ENCODE data around the gene COL1A1.

The COL1A1 gene

DNA sequence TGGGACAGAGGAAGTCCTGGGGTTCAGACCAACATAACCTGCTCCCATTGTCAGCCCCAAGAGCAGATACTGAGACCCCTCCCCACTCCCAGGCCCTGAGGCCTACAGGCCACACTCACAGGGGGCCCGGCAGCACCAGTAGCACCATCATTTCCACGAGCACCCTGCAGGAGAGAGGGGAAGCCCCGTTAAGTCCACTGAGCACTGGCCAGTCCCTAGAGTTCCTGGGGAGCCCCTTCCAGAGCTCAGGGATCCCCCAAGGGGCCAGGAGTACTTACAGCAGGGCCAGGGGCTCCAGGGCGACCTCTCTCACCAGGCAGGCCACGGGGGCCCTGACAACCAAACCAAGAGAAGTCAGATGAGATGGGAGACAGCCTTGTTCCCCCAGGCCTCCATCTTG, 5.4 kb downstream of the COL1A1 start:
- TF ChIP-seq RARB (CRISPR knock-in tag; IDR thresholded peaks at IDR 0.05), result no peak
- TF ChIP-seq TOX (CRISPR knock-in tag; IDR thresholded peaks at IDR 0.05; ENCODE audit: borderline replicate concordance), result no peak
- no peak for TF ChIP-seq SNAI2 (CRISPR knock-in tag; IDR thresholded peaks at IDR 0.05)
- no peak for TF ChIP-seq ARNTL (CRISPR knock-in tag; IDR thresholded peaks at IDR 0.05; ENCODE audit: borderline replicate concordance, low read depth)
- no peak for TF ChIP-seq CSDC2 (CRISPR knock-in tag; IDR thresholded peaks at IDR 0.05)
- TF ChIP-seq OSR1 (CRISPR knock-in tag; IDR thresholded peaks at IDR 0.05), result no peak
- no peak for TF ChIP-seq ZNF565 (CRISPR knock-in tag; conservative IDR thresholded peaks at IDR 0.05; ENCODE audit: low read depth)
- TF ChIP-seq, protein P1, sequence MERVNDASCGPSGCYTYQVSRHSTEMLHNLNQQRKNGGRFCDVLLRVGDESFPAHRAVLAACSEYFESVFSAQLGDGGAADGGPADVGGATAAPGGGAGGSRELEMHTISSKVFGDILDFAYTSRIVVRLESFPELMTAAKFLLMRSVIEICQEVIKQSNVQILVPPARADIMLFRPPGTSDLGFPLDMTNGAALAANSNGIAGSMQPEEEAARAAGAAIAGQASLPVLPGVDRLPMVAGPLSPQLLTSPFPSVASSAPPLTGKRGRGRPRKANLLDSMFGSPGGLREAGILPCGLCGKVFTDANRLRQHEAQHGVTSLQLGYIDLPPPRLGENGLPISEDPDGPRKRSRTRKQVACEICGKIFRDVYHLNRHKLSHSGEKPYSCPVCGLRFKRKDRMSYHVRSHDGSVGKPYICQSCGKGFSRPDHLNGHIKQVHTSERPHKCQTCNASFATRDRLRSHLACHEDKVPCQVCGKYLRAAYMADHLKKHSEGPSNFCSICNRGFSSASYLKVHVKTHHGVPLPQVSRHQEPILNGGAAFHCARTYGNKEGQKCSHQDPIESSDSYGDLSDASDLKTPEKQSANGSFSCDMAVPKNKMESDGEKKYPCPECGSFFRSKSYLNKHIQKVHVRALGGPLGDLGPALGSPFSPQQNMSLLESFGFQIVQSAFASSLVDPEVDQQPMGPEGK (CRISPR knock-in tag; IDR thresholded peaks at IDR 0.05; ENCODE audit: borderline replicate concordance), result no peak
- no peak for TF ChIP-seq ZNF8 (CRISPR knock-in tag; IDR thresholded peaks at IDR 0.05)
- TF ChIP-seq TSHZ2 (CRISPR knock-in tag; IDR thresholded peaks at IDR 0.05), result no peak
- TF ChIP-seq ESRRG (CRISPR knock-in tag; IDR thresholded peaks at IDR 0.05), result no peak
- no peak for TF ChIP-seq GLIS3 (CRISPR knock-in tag; IDR thresholded peaks at IDR 0.05)
- no peak for TF ChIP-seq ISL1 (CRISPR knock-in tag; IDR thresholded peaks at IDR 0.05)
- no peak for TF ChIP-seq PPARA (CRISPR knock-in tag; IDR thresholded peaks at IDR 0.05; ENCODE audit: borderline replicate concordance)
- no peak for TF ChIP-seq CSRNP3 (CRISPR knock-in tag; IDR thresholded peaks at IDR 0.05)
- no peak for TF ChIP-seq CREB5 (CRISPR knock-in tag; IDR thresholded peaks at IDR 0.05; ENCODE audit: low read depth)
- TF ChIP-seq TCF4 (CRISPR knock-in tag; IDR thresholded peaks at IDR 0.05; ENCODE audit: borderline replicate concordance), result no peak
- TF ChIP-seq ZNF70 (CRISPR knock-in tag; IDR thresholded peaks at IDR 0.05), result no peak
- ATAC-seq, result no peak

GRCh38 chr17:50194934-50195865, 6.2 kb downstream of the COL1A1 start:
- no peak for ATAC-seq
- TF ChIP-seq BACH2 (CRISPR knock-in tag; IDR thresholded peaks at IDR 0.05; ENCODE audit: borderline replicate concordance) (no peak), ZNF565 (CRISPR knock-in tag; conservative IDR thresholded peaks at IDR 0.05; ENCODE audit: low read depth) (no peak), OSR1 (CRISPR knock-in tag; IDR thresholded peaks at IDR 0.05) (no peak), RARB (CRISPR knock-in tag; IDR thresholded peaks at IDR 0.05) (no peak), ZFP30 (CRISPR knock-in tag; IDR thresholded peaks at IDR 0.05) (no peak), CSDC2 (CRISPR knock-in tag; IDR thresholded peaks at IDR 0.05) (no peak), ISL1 (CRISPR knock-in tag; IDR thresholded peaks at IDR 0.05) (no peak), TSHZ2 (CRISPR knock-in tag; IDR thresholded peaks at IDR 0.05) (no peak), GLIS3 (CRISPR knock-in tag; IDR thresholded peaks at IDR 0.05) (no peak), SNAI2 (CRISPR knock-in tag; IDR thresholded peaks at IDR 0.05) (no peak), ZC3H10 (CRISPR knock-in tag; IDR thresholded peaks at IDR 0.05) (no peak), CSRNP3 (CRISPR knock-in tag; IDR thresholded peaks at IDR 0.05) (no peak), ARNTL (CRISPR knock-in tag; IDR thresholded peaks at IDR 0.05; ENCODE audit: borderline replicate concordance, low read depth) (no peak)
- TF ChIP-seq, protein P2, sequence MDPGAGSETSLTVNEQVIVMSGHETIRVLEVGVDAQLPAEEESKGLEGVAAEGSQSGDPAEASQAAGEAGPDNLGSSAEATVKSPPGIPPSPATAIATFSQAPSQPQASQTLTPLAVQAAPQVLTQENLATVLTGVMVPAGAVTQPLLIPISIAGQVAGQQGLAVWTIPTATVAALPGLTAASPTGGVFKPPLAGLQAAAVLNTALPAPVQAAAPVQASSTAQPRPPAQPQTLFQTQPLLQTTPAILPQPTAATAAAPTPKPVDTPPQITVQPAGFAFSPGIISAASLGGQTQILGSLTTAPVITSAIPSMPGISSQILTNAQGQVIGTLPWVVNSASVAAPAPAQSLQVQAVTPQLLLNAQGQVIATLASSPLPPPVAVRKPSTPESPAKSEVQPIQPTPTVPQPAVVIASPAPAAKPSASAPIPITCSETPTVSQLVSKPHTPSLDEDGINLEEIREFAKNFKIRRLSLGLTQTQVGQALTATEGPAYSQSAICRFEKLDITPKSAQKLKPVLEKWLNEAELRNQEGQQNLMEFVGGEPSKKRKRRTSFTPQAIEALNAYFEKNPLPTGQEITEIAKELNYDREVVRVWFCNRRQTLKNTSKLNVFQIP (CRISPR knock-in tag; IDR thresholded peaks at IDR 0.05; ENCODE audit: borderline replicate concordance, low read depth), result no peak
- TF ChIP-seq, protein P1 (CRISPR knock-in tag; IDR thresholded peaks at IDR 0.05; ENCODE audit: borderline replicate concordance), result no peak

All from SK-N-SH treated with all-trans-retinoic acid at 6 μM for 48 hours (cell line).